Measurements from ENCODE around the gene AKT3. TPM values are rescaled to one million over a fixed set of nuclear protein-coding genes. Genes with fewer than 3 reads are reported as not detected.

AKT3 gene
- total RNA-seq, 4 donors from 2014 or later: 2.0 to 32.2 (median 9.3) TPM

DNA sequence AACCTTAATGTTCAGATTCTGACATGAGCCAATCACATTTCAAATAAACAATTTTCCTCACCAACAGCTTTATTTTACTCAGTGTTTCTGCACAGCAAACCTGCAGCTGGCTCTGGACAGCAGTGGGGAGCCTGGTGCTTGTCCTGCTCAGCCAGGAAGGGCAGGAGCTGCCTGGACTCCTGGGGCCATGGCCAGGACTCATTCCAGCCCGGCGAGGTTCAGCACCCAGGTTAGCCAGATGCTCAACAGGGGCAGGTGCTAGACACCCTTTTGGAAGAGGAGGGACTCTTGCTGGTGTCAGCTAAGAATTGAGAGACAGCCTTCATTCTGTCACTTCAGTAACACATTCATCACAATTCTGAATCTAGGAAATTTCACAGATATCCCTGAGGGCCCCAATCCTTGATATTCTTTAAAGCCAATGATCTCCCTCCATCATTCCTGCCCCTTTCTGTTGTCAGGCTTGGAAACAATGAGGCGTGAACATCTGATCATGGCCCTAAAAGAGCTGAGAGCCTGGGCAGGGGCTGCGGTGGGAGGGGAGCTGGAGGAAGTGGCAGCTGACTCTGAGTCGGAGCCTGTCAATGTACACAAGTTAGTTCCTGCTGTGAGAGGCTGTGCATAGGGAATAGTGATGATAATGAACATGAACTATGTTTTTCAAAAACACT, 342.9 kb downstream of the AKT3 start:
- no peak for DNase-seq
- Histone ChIP-seq H3K27me3 (no peaks in the 10 kb centered on the region), H3K36me3 (peaks cover 0 to 22% (median 0%) of the 10 kb centered on the region in 3 donors), H3K27ac (no peak overlapping the region), H3K4me3 (no peak overlapping the region), H3K9me3 (no peaks in the 10 kb centered on the region), H3K4me1 (no peaks in the 10 kb centered on the region)
- 78 to 82% methylated on average over 3 to 4 of the region's 5 CpGs for WGBS, 2 donors
- intact Hi-C loops (cut with DNase I): no loop called here
- no peak for TF ChIP-seq POLR2A (IDR thresholded peaks at IDR 0.05)
- TF ChIP-seq, protein P1, sequence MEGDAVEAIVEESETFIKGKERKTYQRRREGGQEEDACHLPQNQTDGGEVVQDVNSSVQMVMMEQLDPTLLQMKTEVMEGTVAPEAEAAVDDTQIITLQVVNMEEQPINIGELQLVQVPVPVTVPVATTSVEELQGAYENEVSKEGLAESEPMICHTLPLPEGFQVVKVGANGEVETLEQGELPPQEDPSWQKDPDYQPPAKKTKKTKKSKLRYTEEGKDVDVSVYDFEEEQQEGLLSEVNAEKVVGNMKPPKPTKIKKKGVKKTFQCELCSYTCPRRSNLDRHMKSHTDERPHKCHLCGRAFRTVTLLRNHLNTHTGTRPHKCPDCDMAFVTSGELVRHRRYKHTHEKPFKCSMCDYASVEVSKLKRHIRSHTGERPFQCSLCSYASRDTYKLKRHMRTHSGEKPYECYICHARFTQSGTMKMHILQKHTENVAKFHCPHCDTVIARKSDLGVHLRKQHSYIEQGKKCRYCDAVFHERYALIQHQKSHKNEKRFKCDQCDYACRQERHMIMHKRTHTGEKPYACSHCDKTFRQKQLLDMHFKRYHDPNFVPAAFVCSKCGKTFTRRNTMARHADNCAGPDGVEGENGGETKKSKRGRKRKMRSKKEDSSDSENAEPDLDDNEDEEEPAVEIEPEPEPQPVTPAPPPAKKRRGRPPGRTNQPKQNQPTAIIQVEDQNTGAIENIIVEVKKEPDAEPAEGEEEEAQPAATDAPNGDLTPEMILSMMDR (IDR thresholded peaks at IDR 0.05): no peak

DNA sequence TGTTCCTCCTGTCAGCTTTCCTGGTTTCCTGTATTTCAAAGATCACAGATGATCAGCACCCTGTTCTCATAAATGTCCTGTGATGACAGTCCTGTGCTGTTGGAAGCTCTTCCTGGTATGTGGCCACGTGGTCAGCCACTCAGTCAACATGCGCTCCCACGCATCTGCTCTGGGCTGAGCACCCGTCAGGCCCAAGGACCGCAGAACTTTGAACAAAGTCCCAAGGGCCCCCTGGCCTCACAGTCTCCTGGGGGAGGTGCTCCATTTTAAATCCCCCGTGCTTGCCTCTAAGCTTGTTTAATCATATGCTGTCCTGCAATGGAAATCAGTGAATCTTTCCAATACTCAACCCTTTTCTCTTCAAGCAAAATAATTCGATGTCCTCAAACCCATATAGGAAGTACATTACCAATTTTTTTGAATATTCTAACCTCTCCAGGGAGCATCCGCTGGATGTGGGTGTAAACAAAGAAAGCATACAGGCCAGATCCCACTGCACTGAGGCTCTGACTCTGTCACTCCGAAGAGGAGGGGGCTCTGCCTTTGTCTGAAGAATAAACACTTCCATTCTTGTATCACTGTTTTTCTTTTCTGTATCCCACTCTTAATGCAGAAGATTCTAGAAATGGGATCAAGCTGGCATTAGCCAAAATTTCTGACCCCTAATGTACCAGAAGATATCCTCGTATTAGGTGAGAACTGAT, 343.9 kb downstream of the AKT3 start:
- TF ChIP-seq POLR2A (IDR thresholded peaks at IDR 0.05): no peak
- TF ChIP-seq, protein P1 (IDR thresholded peaks at IDR 0.05): no peak
- Histone ChIP-seq H3K4me3 (no peak overlapping the region), H3K9me3 (no peaks in the 10 kb centered on the region), H3K27ac (no peak overlapping the region), H3K36me3 (peaks cover 0 to 20% (median 0%) of the 10 kb centered on the region in 3 donors), H3K27me3 (no peaks in the 10 kb centered on the region), H3K4me1 (no peaks in the 10 kb centered on the region)
- no peak for DNase-seq
- intact Hi-C loops (cut with DNase I): no loop called here
- 72 to 80% methylated on average over 9 of the region's 10 CpGs for WGBS, 2 donors

DNA sequence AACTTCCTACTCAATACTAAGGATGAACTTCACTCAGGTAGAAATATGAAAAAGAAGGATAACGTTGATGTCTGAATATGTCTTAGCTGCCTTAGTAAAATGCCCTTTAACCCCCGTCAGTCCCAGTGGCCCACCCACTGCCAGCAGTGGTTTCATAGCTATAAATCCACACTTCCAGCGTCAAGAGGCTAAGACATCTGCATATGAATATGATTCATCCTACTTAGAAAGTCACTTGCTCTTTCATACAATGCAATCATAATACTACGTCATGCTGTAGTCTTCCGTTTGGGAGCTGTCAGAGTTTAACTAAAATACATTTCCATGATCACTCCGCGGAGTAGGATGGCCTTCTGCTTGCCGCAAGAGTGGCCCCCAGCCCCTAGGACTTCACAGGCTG, 346.9 kb downstream of the AKT3 start:
- H3K4me3 ChIP-seq: no peak overlapping the region
- intact Hi-C loops (cut with DNase I): no loop called here
- H3K27me3 ChIP-seq: no peaks in the 10 kb centered on the region
- H3K9me3 ChIP-seq: no peaks in the 10 kb centered on the region
- TF ChIP-seq, protein P1 (IDR thresholded peaks at IDR 0.05): no peak
- no peak for TF ChIP-seq POLR2A (IDR thresholded peaks at IDR 0.05)
- H3K27ac ChIP-seq: no peak overlapping the region
- H3K36me3 ChIP-seq: peaks cover 0 to 25% (median 0%) of the 10 kb centered on the region in 3 donors
- no peak for DNase-seq
- no peaks in the 10 kb centered on the region for H3K4me1 ChIP-seq
- 89 to 93% methylated on average over 8 of the region's 8 CpGs for WGBS, 2 donors

DNA sequence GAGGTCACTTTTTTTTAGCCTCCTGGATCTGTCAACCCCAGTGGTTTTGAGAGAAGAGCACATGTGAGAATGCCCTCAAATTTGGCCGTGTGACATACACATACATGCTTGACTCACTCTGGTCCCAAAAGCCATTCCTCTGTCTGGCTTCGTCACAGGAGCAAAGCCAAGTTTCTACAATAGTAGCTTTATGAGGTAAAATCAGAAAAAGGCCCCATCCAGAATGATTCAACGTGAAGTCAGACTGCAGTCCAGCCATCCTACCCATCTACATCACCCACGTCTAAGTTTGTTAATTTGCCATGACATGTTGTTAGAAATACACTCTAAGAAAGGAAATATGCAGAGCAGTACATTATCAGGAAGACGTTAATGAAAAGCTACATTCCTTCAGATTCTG, 349.0 kb downstream of the AKT3 start:
- Histone ChIP-seq H3K4me1 (peaks cover 0 to 6% (median 0%) of the 10 kb centered on the region in 3 donors), H3K9me3 (no peaks in the 10 kb centered on the region), H3K4me3 (no peak overlapping the region), H3K36me3 (peaks cover 0 to 35% (median 0%) of the 10 kb centered on the region in 3 donors), H3K27me3 (no peaks in the 10 kb centered on the region), H3K27ac (no peak overlapping the region)
- intact Hi-C loops (cut with DNase I): no loop called here
- TF ChIP-seq POLR2A (IDR thresholded peaks at IDR 0.05): no peak
- TF ChIP-seq, protein P1 (IDR thresholded peaks at IDR 0.05): no peak
- WGBS, 2 donors: 50 to 68% methylated on average over 5 of the region's 5 CpGs
- no peak for DNase-seq

DNA sequence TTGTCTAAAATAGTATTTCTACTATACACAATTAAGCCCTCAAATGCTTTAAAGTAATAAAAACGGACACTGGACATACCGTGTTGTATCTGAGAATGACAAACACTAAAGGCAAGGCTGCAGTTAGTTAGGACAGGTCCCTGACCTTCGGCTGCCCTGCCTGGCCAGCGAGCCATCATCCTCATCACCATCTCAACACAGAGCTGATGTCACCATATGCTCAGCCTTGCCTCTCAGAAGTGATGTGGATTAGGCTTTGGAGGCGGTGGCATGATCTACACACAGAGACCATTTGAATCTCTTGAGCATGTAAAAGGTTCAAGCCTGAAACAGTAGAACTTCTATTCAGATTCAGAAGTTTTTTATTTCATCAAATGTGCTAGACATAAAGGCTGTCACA, 349.5 kb downstream of the AKT3 start:
- DNase-seq: no peak
- intact Hi-C loops (cut with DNase I): no loop called here
- 86 to 93% methylated on average over 5 of the region's 5 CpGs for WGBS, 2 donors

More for the DNA sequence above, 349.5 kb downstream of the AKT3 start:
- Histone ChIP-seq H3K27me3 (no peaks in the 10 kb centered on the region), H3K27ac (no peak overlapping the region), H3K36me3 (peaks cover 0 to 37% (median 0%) of the 10 kb centered on the region in 3 donors), H3K4me1 (peaks cover 0 to 11% (median 2%) of the 10 kb centered on the region in 3 donors), H3K9me3 (no peaks in the 10 kb centered on the region), H3K4me3 (no peak overlapping the region)
- TF ChIP-seq POLR2A (IDR thresholded peaks at IDR 0.05): no peak
- TF ChIP-seq, protein P1 (IDR thresholded peaks at IDR 0.05): no peak

All from esophagus squamous epithelium (tissue), 5 donors.